Measurements from ENCODE around the gene PTPRK.

Gene PTPRK

GRCh38 chr6:128397996-128398395, 122.4 kb downstream of the PTPRK start:
- no CpG with 5 or more reads among the region's 9 CpGs for WGBS (ENCODE audit: insufficient coverage, insufficient read length)
- no peak for DNase-seq (ENCODE audit: low read depth, low spot score)

GRCh38 chr6:128395596-128395995, 124.8 kb downstream of the PTPRK start:
- Histone ChIP-seq H3K4me3 (ENCODE audit: low read length) (no peak overlapping the region), H3K27ac (ENCODE audit: low read length) (no peak overlapping the region), H3K9me3 (ENCODE audit: control insufficient read depth, insufficient read depth, low read length) (no peaks in the 10 kb centered on the region), H3K27me3 (ENCODE audit: control insufficient read depth, insufficient read depth, low read length) (no peaks in the 10 kb centered on the region), H3K36me3 (ENCODE audit: control insufficient read depth, insufficient read depth, low read length) (no peaks in the 10 kb centered on the region), H3K4me1 (ENCODE audit: control insufficient read depth, insufficient read depth, low read length) (no peaks in the 10 kb centered on the region)
- WGBS (ENCODE audit: insufficient coverage, insufficient read length) = 100% methylated on average over 1 of the region's 3 CpGs
- no peak for DNase-seq (ENCODE audit: low read depth, low spot score)

More at GRCh38 chr6:128397996-128398395, 122.4 kb downstream of the PTPRK start:
- Histone ChIP-seq H3K4me1 (ENCODE audit: control insufficient read depth, insufficient read depth, low read length) (no peaks in the 10 kb centered on the region), H3K4me3 (ENCODE audit: low read length) (no peak overlapping the region), H3K9me3 (ENCODE audit: control insufficient read depth, insufficient read depth, low read length) (no peaks in the 10 kb centered on the region), H3K36me3 (ENCODE audit: control insufficient read depth, insufficient read depth, low read length) (no peaks in the 10 kb centered on the region), H3K27ac (ENCODE audit: low read length) (no peak overlapping the region), H3K27me3 (ENCODE audit: control insufficient read depth, insufficient read depth, low read length) (no peaks in the 10 kb centered on the region)

GRCh38 chr6:128395188-128395587, 125.2 kb downstream of the PTPRK start:
- Histone ChIP-seq H3K27ac (ENCODE audit: low read length) (no peak overlapping the region), H3K27me3 (ENCODE audit: control insufficient read depth, insufficient read depth, low read length) (no peaks in the 10 kb centered on the region), H3K4me1 (ENCODE audit: control insufficient read depth, insufficient read depth, low read length) (no peaks in the 10 kb centered on the region), H3K4me3 (ENCODE audit: low read length) (no peak overlapping the region), H3K36me3 (ENCODE audit: control insufficient read depth, insufficient read depth, low read length) (no peaks in the 10 kb centered on the region), H3K9me3 (ENCODE audit: control insufficient read depth, insufficient read depth, low read length) (no peaks in the 10 kb centered on the region)
- no peak for DNase-seq (ENCODE audit: low read depth, low spot score)
- WGBS (ENCODE audit: insufficient coverage, insufficient read length) = no CpG with 5 or more reads among the region's 3 CpGs

- no peaks in the 10 kb centered on the region for H3K36me3 ChIP-seq (ENCODE audit: control insufficient read depth, insufficient read depth, low read length)
- DNase-seq (ENCODE audit: low read depth, low spot score) = no peak
- no peaks in the 10 kb centered on the region for H3K9me3 ChIP-seq (ENCODE audit: control insufficient read depth, insufficient read depth, low read length)
- H3K4me1 ChIP-seq (ENCODE audit: control insufficient read depth, insufficient read depth, low read length) = no peaks in the 10 kb centered on the region
- no CpG with 5 or more reads among the region's 1 CpG for WGBS (ENCODE audit: insufficient coverage, insufficient read length)
- H3K27me3 ChIP-seq (ENCODE audit: control insufficient read depth, insufficient read depth, low read length) = no peaks in the 10 kb centered on the region
- H3K27ac ChIP-seq (ENCODE audit: low read length) = no peak overlapping the region
- H3K4me3 ChIP-seq (ENCODE audit: low read length) = no peak overlapping the region
These were observed 126.2 kb downstream of the PTPRK start for GRCh38 chr6:128394167-128394566.

- no peaks in the 10 kb centered on the region for H3K9me3 ChIP-seq (ENCODE audit: control insufficient read depth, insufficient read depth, low read length)
- no peaks in the 10 kb centered on the region for H3K36me3 ChIP-seq (ENCODE audit: control insufficient read depth, insufficient read depth, low read length)
- H3K4me3 ChIP-seq (ENCODE audit: low read length) = no peak overlapping the region
- no CpG with 5 or more reads among the region's 4 CpGs for WGBS (ENCODE audit: insufficient coverage, insufficient read length)
- H3K27ac ChIP-seq (ENCODE audit: low read length) = no peak overlapping the region
- H3K4me1 ChIP-seq (ENCODE audit: control insufficient read depth, insufficient read depth, low read length) = no peaks in the 10 kb centered on the region
- DNase-seq (ENCODE audit: low read depth, low spot score) = no peak
- H3K27me3 ChIP-seq (ENCODE audit: control insufficient read depth, insufficient read depth, low read length) = no peaks in the 10 kb centered on the region
These were observed 130.4 kb downstream of the PTPRK start for GRCh38 chr6:128389820-128390534.

- Histone ChIP-seq H3K4me3 (ENCODE audit: low read length) (no peak overlapping the region), H3K36me3 (ENCODE audit: control insufficient read depth, insufficient read depth, low read length) (no peaks in the 10 kb centered on the region), H3K4me1 (ENCODE audit: control insufficient read depth, insufficient read depth, low read length) (no peaks in the 10 kb centered on the region), H3K27ac (ENCODE audit: low read length) (no peak overlapping the region), H3K27me3 (ENCODE audit: control insufficient read depth, insufficient read depth, low read length) (no peaks in the 10 kb centered on the region), H3K9me3 (ENCODE audit: control insufficient read depth, insufficient read depth, low read length) (no peaks in the 10 kb centered on the region)
- no CpG with 5 or more reads among the region's 1 CpG for WGBS (ENCODE audit: insufficient coverage, insufficient read length)
- no peak for DNase-seq (ENCODE audit: low read depth, low spot score)
These were observed 132.0 kb downstream of the PTPRK start for GRCh38 chr6:128388380-128388779.

GRCh38 chr6:128380891-128381290, 139.5 kb downstream of the PTPRK start:
- H3K27me3 ChIP-seq (ENCODE audit: control insufficient read depth, insufficient read depth, low read length) = no peaks in the 10 kb centered on the region
- no peak overlapping the region for H3K27ac ChIP-seq (ENCODE audit: low read length)
- H3K4me3 ChIP-seq (ENCODE audit: low read length) = no peak overlapping the region
- H3K9me3 ChIP-seq (ENCODE audit: control insufficient read depth, insufficient read depth, low read length) = peaks cover 4% of the 10 kb centered on the region
- H3K36me3 ChIP-seq (ENCODE audit: control insufficient read depth, insufficient read depth, low read length) = peaks cover 4% of the 10 kb centered on the region; the same call in 1 of the 2 replicates
- DNase-seq (ENCODE audit: low read depth, low spot score) = no peak
- no peaks in the 10 kb centered on the region for H3K4me1 ChIP-seq (ENCODE audit: control insufficient read depth, insufficient read depth, low read length)

- Histone ChIP-seq H3K9me3 (ENCODE audit: control insufficient read depth, insufficient read depth, low read length) (peaks cover 4% of the 10 kb centered on the region), H3K4me3 (ENCODE audit: low read length) (no peak overlapping the region), H3K27me3 (ENCODE audit: control insufficient read depth, insufficient read depth, low read length) (no peaks in the 10 kb centered on the region), H3K4me1 (ENCODE audit: control insufficient read depth, insufficient read depth, low read length) (no peaks in the 10 kb centered on the region), H3K36me3 (ENCODE audit: control insufficient read depth, insufficient read depth, low read length) (peaks cover 6% of the 10 kb centered on the region; the same call in 1 of the 2 replicates), H3K27ac (ENCODE audit: low read length) (no peak overlapping the region)
- DNase-seq (ENCODE audit: low read depth, low spot score) = no peak
These were observed 140.8 kb downstream of the PTPRK start for GRCh38 chr6:128379577-128379976.

GRCh38 chr6:128376952-128377503, 143.4 kb downstream of the PTPRK start:
- no peak overlapping the region for H3K4me3 ChIP-seq (ENCODE audit: low read length)
- H3K36me3 ChIP-seq (ENCODE audit: control insufficient read depth, insufficient read depth, low read length) = peaks cover 6% of the 10 kb centered on the region; the same call in 1 of the 2 replicates
- peaks cover 4% of the 10 kb centered on the region for H3K9me3 ChIP-seq (ENCODE audit: control insufficient read depth, insufficient read depth, low read length)
- H3K27me3 ChIP-seq (ENCODE audit: control insufficient read depth, insufficient read depth, low read length) = no peaks in the 10 kb centered on the region
- DNase-seq (ENCODE audit: low read depth, low spot score) = no peak
- no peaks in the 10 kb centered on the region for H3K4me1 ChIP-seq (ENCODE audit: control insufficient read depth, insufficient read depth, low read length)
- no CpG with 5 or more reads among the region's 4 CpGs for WGBS (ENCODE audit: insufficient coverage, insufficient read length)
- no peak overlapping the region for H3K27ac ChIP-seq (ENCODE audit: low read length)

- 100% methylated on average over 2 of the region's 4 CpGs for WGBS (ENCODE audit: insufficient coverage, insufficient read length)
These were observed 149.3 kb downstream of the PTPRK start for GRCh38 chr6:128371136-128371535.

GRCh38 chr6:128370072-128370471, 150.3 kb downstream of the PTPRK start:
- no peak for DNase-seq (ENCODE audit: low read depth, low spot score)
- H3K27ac ChIP-seq (ENCODE audit: low read length) = no peak overlapping the region
- no CpG with 5 or more reads among the region's 2 CpGs for WGBS (ENCODE audit: insufficient coverage, insufficient read length)

More at GRCh38 chr6:128371136-128371535, 149.3 kb downstream of the PTPRK start:
- Histone ChIP-seq H3K4me1 (ENCODE audit: control insufficient read depth, insufficient read depth, low read length) (no peaks in the 10 kb centered on the region), H3K36me3 (ENCODE audit: control insufficient read depth, insufficient read depth, low read length) (peaks cover 4% of the 10 kb centered on the region; the same call in 1 of the 2 replicates), H3K4me3 (ENCODE audit: low read length) (no peak overlapping the region), H3K27ac (ENCODE audit: low read length) (no peak overlapping the region), H3K9me3 (ENCODE audit: control insufficient read depth, insufficient read depth, low read length) (peaks cover under 1% of the 10 kb centered on the region; the same call in 1 of the 2 replicates), H3K27me3 (ENCODE audit: control insufficient read depth, insufficient read depth, low read length) (no peaks in the 10 kb centered on the region)
- no peak for DNase-seq (ENCODE audit: low read depth, low spot score)

More at GRCh38 chr6:128370072-128370471, 150.3 kb downstream of the PTPRK start:
- Histone ChIP-seq H3K27me3 (ENCODE audit: control insufficient read depth, insufficient read depth, low read length) (no peaks in the 10 kb centered on the region), H3K9me3 (ENCODE audit: control insufficient read depth, insufficient read depth, low read length) (no peaks in the 10 kb centered on the region), H3K4me3 (ENCODE audit: low read length) (no peak overlapping the region), H3K4me1 (ENCODE audit: control insufficient read depth, insufficient read depth, low read length) (no peaks in the 10 kb centered on the region), H3K36me3 (ENCODE audit: control insufficient read depth, insufficient read depth, low read length) (no peaks in the 10 kb centered on the region)
